SK-N-SH treated with all-trans-retinoic acid at 6 μM for 48 hours (cell line): ENCODE measurements around the gene AP1B1.

Experiments
- ATAC-seq: fragments of 200-7000 bp; cut with Tn5 transposase; 3 replicates; pipeline ENCODE4 v1.9.1; 2020; ENCODE audit warnings: mild to moderate bottlenecking, moderate library complexity
- BACH2 ChIP-seq: fragments of 250-450 bp; sonication (Bioruptor Pico); IDR thresholded peaks from 2 replicates; pipeline ENCODE4 v1.9.0; 2021; ENCODE audit warnings: mild to moderate bottlenecking, borderline replicate concordance
- CREB5 ChIP-seq: fragments of 250-450 bp; sonication (Bioruptor Pico); IDR thresholded peaks from 2 replicates; pipeline ENCODE4 v1.5.1; 2020; ENCODE audit warnings: low read depth, mild to moderate bottlenecking, moderate library complexity
- CSRNP3 ChIP-seq: fragments of 250-450 bp; sonication (Bioruptor Pico); IDR thresholded peaks from 2 replicates; pipeline ENCODE4 v1.5.1; 2021; ENCODE audit warnings: mild to moderate bottlenecking, moderate library complexity
- ESRRG ChIP-seq: fragments of 250-450 bp; sonication (Bioruptor Pico); IDR thresholded peaks from 2 replicates; pipeline ENCODE4 v1.6.1; 2021; ENCODE audit warnings: mild to moderate bottlenecking
- GLIS3 ChIP-seq: fragments of 250-450 bp; sonication (Bioruptor Pico); IDR thresholded peaks from 2 replicates; pipeline ENCODE4 v1.5.0; 2020; ENCODE audit warnings: mild to moderate bottlenecking, moderate library complexity
- ISL1 ChIP-seq: fragments of 250-450 bp; sonication (Bioruptor Pico); IDR thresholded peaks from 2 replicates; pipeline ENCODE4 v2.1.2; 2022; ENCODE audit warnings: mild to moderate bottlenecking, moderate library complexity
- OSR1 ChIP-seq: fragments of 250-450 bp; sonication (Bioruptor Pico); IDR thresholded peaks from 2 replicates; pipeline ENCODE4 v1.8.0; 2022; ENCODE audit warnings: moderate library complexity, mild to moderate bottlenecking, inconsistent platforms
- PATZ1 ChIP-seq: fragments of 250-450 bp; sonication (Bioruptor Pico); IDR thresholded peaks from 2 replicates; pipeline ENCODE4 v1.8.0; 2020; ENCODE audit warnings: mild to moderate bottlenecking, moderate library complexity, borderline replicate concordance
- POU6F1 ChIP-seq: fragments of 250-450 bp; sonication (Bioruptor Pico); IDR thresholded peaks from 2 replicates; pipeline ENCODE4 v1.8.0; 2021; ENCODE audit warnings: low read depth, mild to moderate bottlenecking, moderate library complexity, borderline replicate concordance
- RARB ChIP-seq: fragments of 250-450 bp; sonication (Bioruptor Pico); IDR thresholded peaks from 2 replicates; pipeline ENCODE4 v1.8.0; 2021; ENCODE audit warnings: mild to moderate bottlenecking, moderate library complexity
- TCF4 ChIP-seq: fragments of 250-450 bp; sonication (Bioruptor Pico); IDR thresholded peaks from 2 replicates; pipeline ENCODE4 v1.8.0; 2021; ENCODE audit warnings: mild to moderate bottlenecking, moderate library complexity, borderline replicate concordance
- TSHZ2 ChIP-seq: fragments of 250-450 bp; sonication (Bioruptor Pico); IDR thresholded peaks from 2 replicates; pipeline ENCODE4 v1.5.0; 2020; ENCODE audit warnings: mild to moderate bottlenecking, moderate library complexity
- ZC3H10 ChIP-seq: fragments of 250-450 bp; sonication (Bioruptor Pico); IDR thresholded peaks from 2 replicates; pipeline ENCODE4 v1.5.1; 2021; ENCODE audit warnings: mild to moderate bottlenecking, moderate library complexity
- ZFP3 ChIP-seq: fragments of 250-450 bp; sonication (Bioruptor Pico); IDR thresholded peaks from 2 replicates; pipeline ENCODE4 v1.5.0; 2020; ENCODE audit warnings: mild to moderate bottlenecking, moderate library complexity
- ZFP30 ChIP-seq: fragments of 450-650 bp; formaldehyde crosslinking; IDR thresholded peaks from 2 replicates; pipeline ENCODE4 v1.5.0; 2022; ENCODE audit warnings: mild to moderate bottlenecking, moderate library complexity

Gene AP1B1

GRCh38 chr22:29348956-29349355 is 39.4 kb downstream of the AP1B1 start (continued):
- no peak for TF ChIP-seq ZC3H10 (CRISPR knock-in tag)
- TF ChIP-seq TCF4 (CRISPR knock-in tag), result no peak
- no peak for TF ChIP-seq PATZ1 (CRISPR knock-in tag)

- no peak for ATAC-seq
- TF ChIP-seq RARB (CRISPR knock-in tag), result no peak
- no peak for TF ChIP-seq GLIS3 (CRISPR knock-in tag)
- TF ChIP-seq CREB5 (CRISPR knock-in tag), result no peak
- TF ChIP-seq ZFP30 (CRISPR knock-in tag), result no peak
- TF ChIP-seq TSHZ2 (CRISPR knock-in tag), result no peak
- TF ChIP-seq OSR1, result no peak
Measured at GRCh38 chr22:29348041-29348440, 40.3 kb downstream of the AP1B1 start.

GRCh38 chr22:29346659-29347058 is 41.7 kb downstream of the AP1B1 start:
- no peak for ATAC-seq

More at GRCh38 chr22:29346659-29347058, 41.7 kb downstream of the AP1B1 start:
- TF ChIP-seq RARB (CRISPR knock-in tag) (no peak), BACH2 (CRISPR knock-in tag) (no peak), POU6F1 (CRISPR knock-in tag) (no peak), ESRRG (CRISPR knock-in tag) (no peak), GLIS3 (CRISPR knock-in tag) (no peak), CSRNP3 (CRISPR knock-in tag) (no peak), PATZ1 (CRISPR knock-in tag) (no peak), ZFP3 (CRISPR knock-in tag) (no peak), ZC3H10 (CRISPR knock-in tag) (no peak), ZFP30 (CRISPR knock-in tag) (no peak), ISL1 (no peak), OSR1 (no peak), TSHZ2 (CRISPR knock-in tag) (no peak), TCF4 (CRISPR knock-in tag) (no peak)
- TF ChIP-seq, all 23 proteins: peak for 0
